A549 (cell line): ENCODE data around the gene C1QTNF9. TPM values are rescaled to one million over a fixed set of nuclear protein-coding genes. Genes with fewer than 3 reads are reported as not detected.

Source experiments
- ATAC-seq, 2 experiments: fragments of 200-7000 bp in 1 of 2; fragments of >200 bp in 1 of 2; cut with Nextera tagmentation in 1 of 2; cut with Tn5 transposase in 1 of 2; 3 replicates each; pipeline versions ENCODE4 v1.8.0 to v1.9.1; 2018 to 2020; ENCODE audit warnings: mild to moderate bottlenecking in 1 of 2, moderate library complexity in 1 of 2
- CTCF ChIA-PET: fragments of 300-600 bp; sonication (Branson Sonifier 250); formaldehyde crosslinking; extraction: SDS; loops from one replicate; lab custom pipeline; 2021; ENCODE audit warnings: antibody characterized with exemption, inconsistent platforms; lab: Yijun Ruan, JAX
- POLR2A ChIA-PET: fragments of 350-600 bp; formaldehyde crosslinking; extraction: SDS; loops from one replicate; lab custom pipeline; 2021; ENCODE audit warnings: antibody characterized with exemption, inconsistent platforms; lab: Yijun Ruan, JAX
- DNase-seq, 2 experiments: peaks; one replicate each; pipeline versions ENCODE4 v3.0.0 to v3.0.0-alpha.2; 2011 to 2016; ENCODE audit warnings: low read depth in 1 of 2, low spot score in 1 of 2
- FAIRE-seq: peaks from 2 replicates; lab custom pipeline; 2011; peaks lifted over from hg19 to GRCh38; lab: Jason Lieb, UNC
- H3K27ac ChIP-seq, 2 experiments: fragments of >200 bp; sonication (Bioruptor Twin); formaldehyde crosslinking; 3 replicates each; pipeline ENCODE4 v1.5.1; 2016 to 2017
- H3K4me1 ChIP-seq: fragments of >200 bp; sonication (Bioruptor Twin); formaldehyde crosslinking; 3 replicates; pipeline ENCODE4 v1.6.1; 2016
- H3K4me2 ChIP-seq: fragments of >200 bp; sonication (Bioruptor Twin); formaldehyde crosslinking; 3 replicates; pipeline ENCODE4 v1.6.1; 2016
- H3K4me3 ChIP-seq: fragments of >200 bp; sonication (Bioruptor Twin); formaldehyde crosslinking; 3 replicates; pipeline ENCODE4 v1.5.1; 2016
- H3K9me3 ChIP-seq: fragments of >200 bp; sonication (Bioruptor Twin); formaldehyde crosslinking; 3 replicates; pipeline ENCODE4 v1.6.1; 2016
- BHLHE40 ChIP-seq: IDR thresholded peaks from 2 replicates; pipeline ENCODE4 v1.6.1; 2012; ENCODE audit warnings: low read depth, low read length, inconsistent platforms
- CEBPB ChIP-seq, 2 experiments: fragments of >200 bp in 1 of 2; sonication (Bioruptor Twin) in 1 of 2; formaldehyde crosslinking in 1 of 2; IDR thresholded peaks; 2 replicates each; pipeline ENCODE4 v1.6.1; 2012 to 2016
- CHD4 ChIP-seq: fragments of 200-600 bp; sonication (generic); IDR thresholded peaks from 2 replicates; pipeline ENCODE4 v1.6.1; 2016; ENCODE audit warnings: antibody characterized with exemption, mild to moderate bottlenecking, borderline replicate concordance
- EHF ChIP-seq: fragments of 250-450 bp; sonication (Bioruptor Pico); IDR thresholded peaks from 2 replicates; pipeline ENCODE4 v1.5.0; 2020; ENCODE audit warnings: mild to moderate bottlenecking
- FOSB ChIP-seq: fragments of 250-450 bp; sonication (Bioruptor Pico); IDR thresholded peaks from 2 replicates; pipeline ENCODE4 v1.5.0; 2020; ENCODE audit warnings: mild to moderate bottlenecking, moderate library complexity
- FOSL2 ChIP-seq, 2 experiments: fragments of 450-650 bp in 1 of 2; fragments of >200 bp in 1 of 2; sonication (Bioruptor Twin) in 1 of 2; formaldehyde crosslinking; IDR thresholded peaks; 2 replicates each; pipeline versions ENCODE4 v1.5.0 to v1.6.1; 2016 to 2020; ENCODE audit warnings: mild to moderate bottlenecking in 1 of 2, moderate library complexity in 1 of 2
- FOXS1 ChIP-seq: fragments of 250-450 bp; sonication (Bioruptor Pico); IDR thresholded peaks from 2 replicates; pipeline ENCODE4 v1.5.0; 2020; ENCODE audit warnings: mild to moderate bottlenecking, moderate library complexity
- HDAC2 ChIP-seq: fragments of 200-600 bp; sonication (generic); IDR thresholded peaks from 2 replicates; pipeline ENCODE4 v1.6.1; 2016
- HEYL ChIP-seq: fragments of 250-450 bp; sonication (Bioruptor Pico); IDR thresholded peaks from 2 replicates; pipeline ENCODE4 v1.8.0; 2021; ENCODE audit warnings: mild to moderate bottlenecking, moderate library complexity
- HOXA7 ChIP-seq: fragments of 250-450 bp; sonication (Bioruptor Pico); IDR thresholded peaks from 2 replicates; pipeline ENCODE4 v1.5.0; 2020; ENCODE audit warnings: mild to moderate bottlenecking, moderate library complexity
- JUN ChIP-seq, 2 experiments: fragments of >200 bp; sonication (Bioruptor Twin); formaldehyde crosslinking; IDR thresholded peaks; 2 replicates in 1 of 2; 3 replicates in 1 of 2; pipeline ENCODE4 v1.6.1; 2016 to 2017
- JUNB ChIP-seq: fragments of >200 bp; sonication (Bioruptor Twin); formaldehyde crosslinking; IDR thresholded peaks from 2 replicates; pipeline ENCODE4 v1.6.1; 2016
- MAZ ChIP-seq: fragments of 150-350 bp; IDR thresholded peaks from 2 replicates; pipeline ENCODE4 v1.6.1; 2014; ENCODE audit warnings: antibody characterized with exemption, low read depth, low read length, borderline replicate concordance
- PHF8 ChIP-seq: fragments of 200-600 bp; sonication (generic); IDR thresholded peaks from 2 replicates; pipeline ENCODE4 v1.6.1; 2016; ENCODE audit warnings: low read depth, mild to moderate bottlenecking, antibody characterized with exemption, moderate library complexity, borderline replicate concordance
- POLR2A ChIP-seq: IDR thresholded peaks from 2 replicates; pipeline ENCODE4 v1.6.1; 2012; ENCODE audit warnings: mild to moderate bottlenecking, low read length
- POLR2AphosphoS2 ChIP-seq: conservative IDR thresholded peaks from 2 replicates; pipeline ENCODE4 v1.6.1; 2012; ENCODE audit warnings: low read length, improper control_type of control experiment, inconsistent platforms
- RCOR1 ChIP-seq: fragments of 150-350 bp; IDR thresholded peaks from 2 replicates; pipeline ENCODE4 v1.6.1; 2014; ENCODE audit warnings: antibody characterized with exemption, low read length, low read depth
- RNF2 ChIP-seq: fragments of 200-600 bp; sonication (generic); IDR thresholded peaks from 2 replicates; pipeline ENCODE4 v1.6.1; 2016; ENCODE audit warnings: low read depth, mild to moderate bottlenecking, antibody characterized with exemption, moderate library complexity, borderline replicate concordance
- WGBS: methylation state at CpG from one replicate; pipeline ENCODE4 v1.1.6; 2017; ENCODE audit errors: missing lambda C conversion rate; 5-methylcytosine and 5-hydroxymethylcytosine counted together
- polyA plus RNA-seq, 4 experiments: library from polyadenylated mRNA; depleted of rRNA in 3 of 4; stranded (reverse); fragments of >200 nt; fragmentation: RNase III in 1 of 4; extraction: RNeasy Plus Mini Kit Qiagen cat#74134 plus additional on column Dnase treatment in 1 of 4; gene quantifications; 2 replicates in 3 of 4; 3 replicates in 1 of 4; pipeline ENCODE4 v1.2.3, GENCODE V29; 2011 to 2017
- TF ChIP-seq, protein P1 (sequence below): IDR thresholded peaks from 2 replicates; pipeline ENCODE4 v1.6.1; 2012; ENCODE audit warnings: low read depth, borderline replicate concordance
- TF ChIP-seq, protein P2 (sequence below): fragments of >200 bp; sonication (Bioruptor Twin); formaldehyde crosslinking; IDR thresholded peaks from 3 replicates; pipeline ENCODE4 v1.6.1; 2016
- TF ChIP-seq, protein P3 (sequence below): fragments of >200 bp; sonication (Bioruptor Twin); formaldehyde crosslinking; IDR thresholded peaks from 2 replicates; pipeline ENCODE4 v1.6.1; 2016
- TF ChIP-seq, protein P4 (sequence below): fragments of 250-450 bp; sonication (Bioruptor Pico); IDR thresholded peaks from 2 replicates; pipeline ENCODE4 v1.5.0; 2021; ENCODE audit warnings: mild to moderate bottlenecking, moderate library complexity, borderline replicate concordance
- TF ChIP-seq, protein P5 (sequence below): fragments of 150-350 bp; IDR thresholded peaks from 2 replicates; pipeline ENCODE4 v1.6.1; 2014; ENCODE audit warnings: low read depth, mild to moderate bottlenecking, low read length

Gene C1QTNF9
- polyA plus RNA-seq, 2 of the 4 experiments (the other 2 are of a cell fraction), result not detected

DNA sequence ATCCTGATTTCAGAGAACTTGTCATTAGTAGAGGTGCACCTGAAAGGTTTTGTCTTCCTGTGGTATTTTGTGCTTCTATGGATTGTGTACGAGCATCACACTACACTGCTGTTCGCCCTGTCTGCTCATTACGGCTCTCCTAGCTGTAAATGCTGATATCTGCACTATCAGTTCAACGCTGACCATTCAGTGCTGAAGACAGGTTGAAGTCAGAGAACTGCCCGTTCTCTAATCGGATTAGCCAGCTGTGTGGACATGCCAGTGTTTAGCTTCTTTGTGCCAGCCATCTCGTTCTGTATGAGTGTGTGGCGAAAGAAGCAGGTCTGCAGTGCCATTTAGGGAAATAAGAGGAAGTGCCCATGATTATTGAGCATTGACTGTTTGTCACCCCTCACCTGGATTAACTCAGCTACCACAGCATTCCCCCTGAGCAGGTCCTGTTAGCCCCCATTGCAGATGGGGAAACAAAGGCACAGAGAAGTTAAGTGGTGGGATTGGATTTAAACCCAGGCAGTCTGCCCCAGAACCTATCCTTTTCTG lies 21.6 kb upstream of the C1QTNF9 start:
- no peaks in the 10 kb centered on the region for H3K4me1 ChIP-seq
- no peak overlapping the region for H3K4me3 ChIP-seq
- ChIA-PET CTCF (no interaction called here), POLR2A (no interaction called here)
- no peak overlapping the region for H3K4me2 ChIP-seq
- no peak for ATAC-seq
- H3K27ac ChIP-seq, result no peak overlapping the region
- no peaks in the 10 kb centered on the region for H3K9me3 ChIP-seq
- TF ChIP-seq JUNB, result no peak
- TF ChIP-seq, protein P1, sequence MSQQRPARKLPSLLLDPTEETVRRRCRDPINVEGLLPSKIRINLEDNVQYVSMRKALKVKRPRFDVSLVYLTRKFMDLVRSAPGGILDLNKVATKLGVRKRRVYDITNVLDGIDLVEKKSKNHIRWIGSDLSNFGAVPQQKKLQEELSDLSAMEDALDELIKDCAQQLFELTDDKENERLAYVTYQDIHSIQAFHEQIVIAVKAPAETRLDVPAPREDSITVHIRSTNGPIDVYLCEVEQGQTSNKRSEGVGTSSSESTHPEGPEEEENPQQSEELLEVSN, result no peak
- no peak for DNase-seq
- 93% methylated on average over 8 of the region's 8 CpGs for WGBS
- no peak for FAIRE-seq

DNA sequence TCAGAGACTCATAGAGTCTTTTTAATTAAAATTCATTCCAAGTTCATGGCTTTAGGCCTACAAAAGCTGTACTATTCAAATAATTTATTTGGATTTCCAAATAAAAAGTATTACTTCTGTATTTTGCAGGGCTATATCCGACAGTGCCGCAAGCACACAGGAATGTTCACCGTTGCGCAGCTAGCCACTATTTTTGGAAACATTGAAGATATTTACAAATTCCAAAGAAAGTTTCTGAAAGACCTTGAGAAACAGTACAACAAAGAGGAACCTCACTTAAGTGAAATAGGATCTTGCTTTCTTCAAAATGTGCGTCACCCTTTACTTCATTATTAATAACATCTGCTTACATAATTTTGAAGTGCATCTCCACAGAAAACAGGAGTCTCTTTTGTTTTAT lies 20.5 kb upstream of the C1QTNF9 start:
- Histone ChIP-seq H3K27ac (no peak overlapping the region), H3K4me2 (no peak overlapping the region), H3K9me3 (no peaks in the 10 kb centered on the region), H3K4me1 (no peaks in the 10 kb centered on the region), H3K4me3 (no peak overlapping the region)
- DNase-seq (no peak), ATAC-seq (no peak), FAIRE-seq (no peak)
- POLR2A ChIA-PET, result no interaction called here
- TF ChIP-seq, protein P2, sequence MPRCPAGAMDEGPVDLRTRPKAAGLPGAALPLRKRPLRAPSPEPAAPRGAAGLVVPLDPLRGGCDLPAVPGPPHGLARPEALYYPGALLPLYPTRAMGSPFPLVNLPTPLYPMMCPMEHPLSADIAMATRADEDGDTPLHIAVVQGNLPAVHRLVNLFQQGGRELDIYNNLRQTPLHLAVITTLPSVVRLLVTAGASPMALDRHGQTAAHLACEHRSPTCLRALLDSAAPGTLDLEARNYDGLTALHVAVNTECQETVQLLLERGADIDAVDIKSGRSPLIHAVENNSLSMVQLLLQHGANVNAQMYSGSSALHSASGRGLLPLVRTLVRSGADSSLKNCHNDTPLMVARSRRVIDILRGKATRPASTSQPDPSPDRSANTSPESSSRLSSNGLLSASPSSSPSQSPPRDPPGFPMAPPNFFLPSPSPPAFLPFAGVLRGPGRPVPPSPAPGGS, result no peak
- TF ChIP-seq HDAC2 (no peak), FOSB (no peak), PHF8 (no peak), EHF (CRISPR knock-in tag) (no peak), BHLHE40 (no peak), HEYL (CRISPR knock-in tag) (no peak), HOXA7 (CRISPR knock-in tag) (no peak), CEBPB (IDR thresholded peaks at IDR 0.05) (no peak), JUNB (no peak), POLR2AphosphoS2 (no peak), FOXS1 (CRISPR knock-in tag) (no peak), FOSL2 (IDR thresholded peaks at IDR 0.05) (no peak), FOSL2 (CRISPR knock-in tag; IDR thresholded peaks at IDR 0.05) (no peak)
- TF ChIP-seq, protein P3, sequence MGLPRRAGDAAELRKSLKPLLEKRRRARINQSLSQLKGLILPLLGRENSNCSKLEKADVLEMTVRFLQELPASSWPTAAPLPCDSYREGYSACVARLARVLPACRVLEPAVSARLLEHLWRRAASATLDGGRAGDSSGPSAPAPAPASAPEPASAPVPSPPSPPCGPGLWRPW, result no peak
- TF ChIP-seq, protein P4, sequence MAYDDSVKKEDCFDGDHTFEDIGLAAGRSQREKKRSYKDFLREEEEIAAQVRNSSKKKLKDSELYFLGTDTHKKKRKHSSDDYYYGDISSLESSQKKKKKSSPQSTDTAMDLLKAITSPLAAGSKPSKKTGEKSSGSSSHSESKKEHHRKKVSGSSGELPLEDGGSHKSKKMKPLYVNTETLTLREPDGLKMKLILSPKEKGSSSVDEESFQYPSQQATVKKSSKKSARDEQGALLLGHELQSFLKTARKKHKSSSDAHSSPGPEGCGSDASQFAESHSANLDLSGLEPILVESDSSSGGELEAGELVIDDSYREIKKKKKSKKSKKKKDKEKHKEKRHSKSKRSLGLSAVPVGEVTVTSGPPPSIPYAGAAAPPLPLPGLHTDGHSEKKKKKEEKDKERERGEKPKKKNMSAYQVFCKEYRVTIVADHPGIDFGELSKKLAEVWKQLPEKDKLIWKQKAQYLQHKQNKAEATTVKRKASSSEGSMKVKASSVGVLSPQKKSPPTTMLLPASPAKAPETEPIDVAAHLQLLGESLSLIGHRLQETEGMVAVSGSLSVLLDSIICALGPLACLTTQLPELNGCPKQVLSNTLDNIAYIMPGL (CRISPR knock-in tag), result no peak
- CTCF ChIA-PET, result no interaction called here
- 97% methylated on average over 5 of the region's 5 CpGs for WGBS

DNA sequence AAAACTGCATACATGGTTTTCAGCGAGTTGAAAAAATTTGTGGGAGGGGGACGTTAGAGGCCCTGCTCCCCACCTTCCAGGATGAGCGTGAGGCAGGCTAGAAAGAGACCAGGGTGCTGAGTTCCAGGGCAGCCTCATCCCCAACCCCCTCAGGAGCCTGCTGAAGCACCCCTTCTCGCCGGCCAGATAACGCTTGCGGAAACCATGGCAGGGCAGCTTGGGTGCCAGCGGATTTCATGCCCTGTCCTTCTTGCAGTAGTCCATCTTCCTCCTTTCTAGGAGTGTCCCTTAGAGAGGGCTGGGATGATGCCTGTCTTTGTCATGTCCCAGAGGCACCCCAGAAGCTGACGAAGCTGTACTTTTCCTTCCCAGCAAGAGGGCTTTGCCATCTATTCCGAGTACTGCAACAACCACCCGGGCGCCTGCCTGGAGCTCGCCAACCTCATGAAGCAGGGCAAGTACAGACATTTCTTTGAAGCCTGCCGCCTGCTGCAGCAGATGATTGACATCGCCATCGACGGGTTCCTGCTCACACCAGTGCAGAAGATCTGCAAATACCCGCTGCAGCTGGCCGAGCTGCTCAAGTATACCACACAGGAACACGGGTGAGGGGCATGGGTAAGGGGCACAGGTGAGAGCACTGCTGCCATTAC lies 19.0 kb upstream of the C1QTNF9 start:
- H3K4me3 ChIP-seq, result no peak overlapping the region
- TF ChIP-seq, protein P5, sequence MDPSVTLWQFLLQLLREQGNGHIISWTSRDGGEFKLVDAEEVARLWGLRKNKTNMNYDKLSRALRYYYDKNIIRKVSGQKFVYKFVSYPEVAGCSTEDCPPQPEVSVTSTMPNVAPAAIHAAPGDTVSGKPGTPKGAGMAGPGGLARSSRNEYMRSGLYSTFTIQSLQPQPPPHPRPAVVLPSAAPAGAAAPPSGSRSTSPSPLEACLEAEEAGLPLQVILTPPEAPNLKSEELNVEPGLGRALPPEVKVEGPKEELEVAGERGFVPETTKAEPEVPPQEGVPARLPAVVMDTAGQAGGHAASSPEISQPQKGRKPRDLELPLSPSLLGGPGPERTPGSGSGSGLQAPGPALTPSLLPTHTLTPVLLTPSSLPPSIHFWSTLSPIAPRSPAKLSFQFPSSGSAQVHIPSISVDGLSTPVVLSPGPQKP, result no peak
- no peak for TF ChIP-seq POLR2A
- TF ChIP-seq CEBPB (IDR thresholded peaks at IDR 0.05), result no peak
- TF ChIP-seq RNF2, result no peak
- TF ChIP-seq CHD4, result no peak
- TF ChIP-seq, protein P3, result no peak
- no peak for TF ChIP-seq JUN (IDR thresholded peaks at IDR 0.05)
- no peak for TF ChIP-seq MAZ
- TF ChIP-seq FOSL2 (IDR thresholded peaks at IDR 0.05), result no peak
- TF ChIP-seq FOSL2 (CRISPR knock-in tag; IDR thresholded peaks at IDR 0.05), result no peak
- TF ChIP-seq, protein P2, result no peak
- TF ChIP-seq RCOR1, result no peak
- TF ChIP-seq, all 56 proteins: peak for 0
- DNase-seq, result no peak
- Histone ChIP-seq H3K9me3 (no peaks in the 10 kb centered on the region), H3K27ac (no peak overlapping the region), H3K4me1 (no peaks in the 10 kb centered on the region), H3K4me2 (no peak overlapping the region)
- FAIRE-seq, result no peak
- POLR2A ChIA-PET, result no interaction called here
- CTCF ChIA-PET, result no interaction called here
- 90% methylated on average over 20 of the region's 20 CpGs for WGBS
- no peak for ATAC-seq
